ENCODE data around the gene GFRA4.

GFRA4 gene

DNA sequence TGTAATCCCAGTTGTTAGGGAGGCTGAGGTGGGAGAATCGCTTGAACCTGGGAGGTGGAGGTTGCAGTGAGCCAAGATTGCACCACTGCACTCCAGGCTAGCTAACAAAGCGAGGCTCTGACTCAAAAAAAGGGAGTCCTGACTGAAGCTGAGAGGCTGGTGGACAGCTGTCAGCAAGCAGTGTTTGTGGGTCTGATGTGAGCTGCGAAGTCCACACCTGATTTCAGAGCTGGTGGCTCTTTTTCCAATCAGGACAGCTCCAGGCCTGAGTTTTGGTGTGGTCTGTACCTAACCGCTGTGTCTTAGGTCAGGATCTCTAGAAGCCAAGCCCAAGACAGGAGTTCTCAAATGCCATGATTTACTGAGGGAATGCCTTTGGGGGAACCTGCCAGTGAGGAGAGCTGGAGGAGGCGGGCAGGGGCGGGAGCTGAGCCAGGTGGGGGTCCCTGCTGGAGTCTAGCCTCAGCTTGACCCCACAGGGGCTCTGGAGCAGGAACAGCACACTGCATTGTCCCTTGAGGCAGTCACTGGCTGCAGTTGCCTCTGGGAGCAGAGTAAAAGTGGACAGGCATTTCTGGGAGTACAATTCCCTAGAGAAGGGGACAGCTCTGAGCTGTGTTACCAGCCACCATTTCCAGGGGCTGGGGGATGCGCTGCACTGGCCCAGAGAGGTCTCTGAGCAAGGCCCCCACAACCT lies 5.0 kb downstream of the GFRA4 start:
- FAIRE-seq (no peak), DNase-seq (ENCODE audit: insufficient read length, low spot score) (no peak)

DNA sequence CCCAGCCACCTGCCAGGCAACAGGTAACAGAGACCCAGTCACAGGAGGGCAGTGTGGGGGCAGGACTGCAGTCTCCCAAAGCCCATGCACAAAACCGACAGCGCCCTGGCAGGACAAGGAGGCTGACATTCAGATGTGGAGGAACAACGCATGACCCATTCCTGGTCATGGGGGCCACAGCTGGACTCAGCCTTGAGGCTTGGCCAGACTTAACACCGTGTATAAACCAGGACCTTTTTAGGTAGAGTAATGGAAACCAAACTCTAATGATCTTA lies 8.1 kb downstream of the GFRA4 start:
- DNase-seq (ENCODE audit: insufficient read length, low spot score): no peak
- FAIRE-seq: no peak

DNA sequence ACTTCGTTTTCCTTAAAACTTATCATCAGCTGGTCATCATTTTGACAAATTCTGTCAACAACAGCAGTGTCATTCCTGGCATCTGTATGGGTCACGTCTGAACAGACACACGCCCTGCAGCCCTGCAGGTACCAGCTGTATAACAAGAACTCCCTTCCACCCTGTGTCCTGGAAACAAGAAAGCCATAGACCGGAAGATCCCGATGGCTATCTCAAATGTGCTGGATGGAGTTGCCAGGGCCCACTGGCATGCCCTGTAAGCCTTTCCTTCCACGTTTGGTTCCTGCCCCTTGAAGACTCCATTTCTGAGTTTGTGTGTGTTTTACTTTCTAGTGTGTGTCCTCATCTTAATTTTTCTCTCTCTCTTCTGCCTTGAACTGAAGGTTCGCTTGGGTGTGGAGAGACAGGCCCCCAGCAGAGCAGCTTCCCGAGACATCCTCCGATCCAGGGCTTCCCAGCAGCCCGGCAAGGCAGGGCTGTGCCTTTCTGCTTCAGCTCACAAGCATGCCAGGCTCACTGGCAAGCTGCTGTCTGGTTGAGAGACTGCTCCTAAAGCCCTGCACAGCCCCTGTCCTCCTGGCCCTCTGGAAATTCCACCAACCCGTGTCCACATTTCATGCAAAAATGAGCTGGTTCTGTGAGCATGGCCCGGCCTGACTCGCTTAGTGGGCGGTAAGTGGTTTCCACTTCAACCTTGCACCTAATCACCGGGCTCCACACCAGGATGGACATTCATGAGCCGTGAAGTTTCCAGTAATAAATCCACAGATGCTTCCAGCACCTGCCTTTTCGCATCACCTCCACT lies 8.7 kb downstream of the GFRA4 start:
- FAIRE-seq: no peak
- no peak for DNase-seq (ENCODE audit: insufficient read length, low spot score)

DNA sequence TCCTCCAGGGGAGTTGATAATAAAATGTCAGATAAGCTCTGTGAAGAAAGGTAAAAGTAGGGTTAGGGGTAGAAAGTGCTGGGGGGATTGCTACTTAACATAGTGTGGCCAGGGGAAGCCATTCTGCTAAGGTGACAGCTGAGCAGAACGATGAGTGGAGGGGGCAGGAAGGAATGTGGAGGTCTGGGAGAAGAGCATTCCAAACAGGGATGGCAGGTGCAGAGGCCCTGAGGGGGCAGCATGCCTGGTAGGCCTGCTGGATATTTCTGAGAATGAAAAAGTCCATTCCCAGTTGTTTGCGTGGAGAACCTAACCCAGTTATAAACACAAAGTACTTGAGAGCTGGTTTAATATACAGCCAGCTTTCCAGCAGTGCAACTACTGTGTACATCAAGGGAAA lies 9.3 kb downstream of the GFRA4 start:
- FAIRE-seq: no peak

DNA sequence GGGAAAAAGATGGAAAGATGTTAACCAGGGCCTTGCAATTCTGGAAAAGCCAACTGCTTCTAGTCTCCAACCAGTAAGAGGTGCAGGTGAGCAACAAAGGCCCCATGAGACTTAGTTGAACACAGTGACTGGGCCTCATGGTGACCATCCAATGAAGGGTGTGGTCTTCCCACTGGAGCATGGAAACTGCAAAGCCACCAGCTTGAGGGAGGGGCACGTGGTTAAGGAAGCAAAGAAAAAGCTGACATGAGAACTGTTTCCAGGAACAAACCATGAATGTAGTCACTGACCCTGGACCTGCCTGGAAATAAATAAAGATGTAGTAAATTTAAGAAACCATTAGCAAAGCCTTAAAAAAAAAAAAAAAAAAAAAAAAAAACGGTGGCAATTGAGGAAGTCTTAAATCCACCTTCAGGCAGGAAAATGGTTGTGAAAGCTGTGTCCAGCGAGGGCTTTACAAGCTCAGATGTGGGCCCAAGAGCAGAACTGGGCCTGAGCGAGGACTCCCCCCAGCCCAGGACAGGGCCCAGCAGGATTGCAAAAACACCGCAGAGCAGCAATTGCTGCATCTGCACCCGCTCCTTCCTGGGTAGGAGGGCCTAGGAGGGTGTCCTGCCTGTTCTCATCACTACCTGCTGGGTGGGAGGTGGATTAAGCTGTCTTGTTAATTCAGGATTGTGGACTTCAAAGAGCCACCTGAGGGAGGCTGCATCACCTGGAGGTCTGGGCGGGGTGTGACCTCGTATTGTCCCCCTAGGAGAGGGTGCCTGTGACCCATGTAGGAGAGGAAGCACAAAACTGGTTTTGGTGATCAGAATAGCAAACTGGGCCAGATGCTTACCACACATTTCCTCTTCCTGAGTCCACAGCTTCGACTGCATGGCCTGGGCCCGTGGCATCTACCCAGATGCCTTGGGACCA lies 10.3 kb downstream of the GFRA4 start:
- FAIRE-seq (no peak), DNase-seq (ENCODE audit: insufficient read length, low spot score) (no peak)

More for the DNA sequence above, 9.3 kb downstream of the GFRA4 start:
- no peak for DNase-seq (ENCODE audit: insufficient read length, low spot score)

DNA sequence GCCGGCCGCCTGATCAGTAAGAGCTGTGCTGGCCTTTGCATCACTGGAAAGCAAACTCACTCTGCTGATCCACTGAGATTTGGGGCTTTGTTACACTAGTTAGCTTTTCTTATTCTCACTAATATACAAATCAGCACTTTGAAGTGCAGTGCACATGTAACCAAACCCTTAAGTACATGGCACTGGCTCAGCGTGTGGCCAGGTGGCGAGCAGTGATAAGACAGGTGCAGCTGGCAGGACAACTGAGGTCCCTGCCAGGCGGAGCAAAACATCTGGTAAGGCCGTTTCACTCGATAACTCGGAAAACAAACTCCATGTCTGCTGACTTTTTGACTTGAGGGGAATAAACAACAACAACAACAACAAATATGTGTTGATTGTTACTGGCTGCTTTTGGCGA lies 11.0 kb downstream of the GFRA4 start:
- no peak for DNase-seq (ENCODE audit: insufficient read length, low spot score)
- FAIRE-seq: no peak

DNA sequence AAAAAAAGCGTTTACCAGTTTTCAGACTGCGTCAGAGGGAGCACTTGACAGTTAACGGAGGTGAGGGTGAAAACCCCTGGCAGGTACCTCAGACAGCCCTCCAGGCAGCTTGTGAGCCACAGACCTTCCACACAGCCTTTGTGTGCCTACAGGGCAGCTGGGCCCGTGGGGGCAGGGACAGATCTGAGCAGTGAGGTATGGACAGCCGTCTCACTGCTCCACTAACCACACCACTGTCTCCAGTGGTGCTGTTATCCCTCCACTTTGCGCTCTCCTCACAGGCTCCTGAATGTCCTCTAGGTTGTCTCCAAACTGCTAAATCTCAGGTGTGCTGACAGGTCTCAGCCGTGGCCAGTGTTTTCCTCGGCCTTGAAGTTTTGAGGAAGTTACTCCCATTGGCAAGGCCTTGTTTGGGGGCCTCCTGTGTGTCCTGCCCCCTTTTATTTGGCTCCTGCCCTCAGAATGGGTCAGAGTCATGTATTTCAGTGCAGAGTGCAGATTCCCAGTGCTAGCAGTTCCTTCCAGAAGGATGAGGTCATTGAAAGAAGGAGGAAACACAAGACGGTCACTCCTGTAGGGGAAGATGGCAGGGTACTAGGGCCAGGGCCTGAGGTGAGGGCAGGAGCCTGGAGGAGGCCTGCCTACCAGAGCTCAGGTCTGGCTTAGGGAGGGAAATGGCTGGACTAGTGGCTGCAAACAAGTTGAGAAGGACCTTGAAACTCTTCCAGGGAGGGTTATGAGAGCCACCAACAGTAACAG lies 11.8 kb downstream of the GFRA4 start:
- DNase-seq (ENCODE audit: insufficient read length, low spot score) (no peak), FAIRE-seq (no peak)

DNA sequence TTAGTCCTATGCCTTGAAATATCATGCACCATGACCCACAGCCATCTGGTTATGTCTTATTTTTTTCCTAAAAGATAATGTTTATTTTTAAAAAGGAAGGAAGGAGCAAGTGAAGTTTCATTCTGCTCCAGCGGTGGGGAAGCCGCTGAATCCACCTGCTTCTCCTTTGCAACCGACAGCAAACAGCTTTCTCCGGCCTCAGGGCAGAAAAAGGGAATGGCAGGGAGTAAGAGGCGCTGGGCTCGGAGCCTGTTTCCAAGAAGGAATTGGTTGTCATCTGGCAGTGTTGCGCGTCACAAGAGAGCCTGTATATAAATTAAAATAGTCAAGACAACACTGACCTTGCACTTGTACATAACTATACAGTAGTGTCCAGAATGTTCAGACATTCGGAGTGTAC lies 14.2 kb downstream of the GFRA4 start:
- FAIRE-seq (no peak), DNase-seq (ENCODE audit: insufficient read length, low spot score) (no peak)

DNA sequence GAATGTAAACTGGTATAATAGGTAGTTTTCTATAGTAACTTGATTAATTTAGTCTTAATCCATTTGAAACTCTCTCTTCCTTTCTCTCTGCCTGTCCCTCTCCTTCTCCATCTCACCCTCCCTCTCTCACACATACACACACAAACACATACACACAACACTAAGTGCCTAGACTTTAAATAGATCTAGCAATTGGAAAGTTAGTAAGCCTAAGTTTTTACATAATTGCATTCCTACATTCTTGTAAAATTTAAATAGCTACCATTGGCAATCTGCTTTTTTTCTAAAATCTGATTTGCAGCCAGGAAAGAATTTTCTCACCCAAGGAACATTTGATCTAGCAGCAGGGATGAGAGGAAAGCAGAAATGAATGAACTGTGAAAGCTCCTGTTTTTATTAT lies 15.7 kb downstream of the GFRA4 start:
- FAIRE-seq (no peak), DNase-seq (ENCODE audit: insufficient read length, low spot score) (no peak)

DNA sequence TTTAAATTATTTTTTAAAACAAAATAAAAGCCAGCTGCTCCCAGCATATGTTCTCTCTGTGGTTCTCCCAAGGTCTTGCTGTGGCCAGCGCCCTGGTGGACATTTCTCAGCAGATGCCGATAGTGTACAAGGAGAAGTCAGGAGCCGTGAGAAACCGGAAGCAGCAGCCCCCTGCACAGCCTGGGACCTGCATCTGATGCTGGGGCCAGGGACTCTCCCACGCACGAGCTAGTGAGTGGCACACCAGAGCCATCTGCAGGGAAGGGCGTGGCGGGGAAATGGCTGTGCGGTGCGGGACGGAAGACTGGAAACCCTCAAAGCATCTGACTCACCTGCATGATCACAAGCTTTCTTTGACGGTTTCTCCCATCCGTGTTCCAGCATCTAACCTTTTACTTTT lies 16.5 kb downstream of the GFRA4 start:
- FAIRE-seq: no peak
- DNase-seq (ENCODE audit: insufficient read length, low spot score): no peak

DNA sequence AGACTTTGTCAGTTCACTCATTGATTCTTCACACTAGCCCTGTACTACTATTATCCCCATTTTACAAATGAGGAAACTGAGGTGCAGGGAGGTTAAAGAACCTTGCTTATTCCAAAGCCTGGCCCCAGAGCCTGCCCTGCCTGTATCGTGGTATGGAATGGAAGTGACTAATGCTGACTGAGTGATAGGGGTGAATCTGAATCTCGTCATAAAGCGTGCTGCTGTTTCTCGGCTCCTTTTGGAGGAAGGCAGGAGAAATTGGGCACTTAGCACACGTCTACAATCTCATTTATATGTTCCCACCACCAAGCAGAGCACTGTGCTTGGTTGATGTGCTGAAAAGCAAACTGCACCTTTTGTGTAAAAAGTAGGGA lies 17.1 kb downstream of the GFRA4 start:
- no peak for DNase-seq (ENCODE audit: insufficient read length, low spot score)
- FAIRE-seq: no peak

DNA sequence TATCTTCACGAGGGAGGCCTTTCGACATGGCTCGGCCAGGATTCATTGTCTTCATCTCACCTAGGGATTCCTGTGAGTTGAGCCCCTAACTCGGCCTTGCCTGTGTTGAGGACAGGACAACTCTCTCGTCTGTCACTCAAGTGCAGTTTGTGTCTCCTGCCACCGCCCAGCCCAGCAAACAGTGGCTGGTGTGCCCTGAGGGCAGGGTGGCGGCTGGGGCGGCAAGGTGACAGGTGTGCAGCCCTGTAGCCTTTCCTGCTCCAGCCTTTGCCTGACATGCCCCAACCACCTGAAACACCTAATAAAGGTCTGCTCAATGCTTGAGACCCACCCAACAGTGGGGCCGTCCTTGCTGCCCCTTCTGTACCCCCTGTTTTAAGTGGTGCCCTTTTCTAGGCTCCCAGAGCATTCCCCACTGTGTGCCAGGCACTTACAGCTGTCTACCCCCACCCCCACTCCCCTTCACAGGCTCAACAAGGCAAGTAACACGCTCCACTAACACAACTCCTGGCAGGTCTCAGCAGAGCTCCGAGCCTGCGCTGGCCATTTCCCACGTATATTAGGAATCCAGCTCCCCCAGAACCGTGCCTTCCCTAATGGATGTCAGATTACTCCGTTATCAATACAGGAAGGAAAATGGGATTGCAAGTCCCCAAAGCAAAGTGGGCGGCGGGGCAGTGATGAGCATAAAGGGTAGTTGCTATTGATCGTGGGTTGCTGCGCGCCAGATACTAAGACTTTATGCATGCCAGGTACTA lies 17.7 kb downstream of the GFRA4 start:
- no peak for FAIRE-seq
- no peak for DNase-seq (ENCODE audit: insufficient read length, low spot score)

DNA sequence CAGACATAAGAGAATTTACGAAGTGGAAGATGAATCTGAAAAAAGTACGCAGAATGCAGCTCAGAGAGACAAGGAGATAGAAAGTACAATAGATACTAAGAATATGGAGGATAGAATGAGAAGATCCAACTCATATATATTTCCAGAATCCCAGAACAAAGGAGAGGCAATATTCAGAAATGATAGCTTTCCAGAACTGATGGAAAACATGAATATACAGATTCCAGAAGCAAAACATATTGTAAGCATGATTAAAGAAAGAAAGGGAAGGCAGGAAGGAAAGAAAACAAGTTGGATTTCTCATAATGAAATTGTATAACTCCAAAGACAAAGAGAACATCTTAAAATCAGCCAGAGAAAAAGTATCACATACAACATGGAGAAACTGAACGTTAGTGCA lies 22.9 kb downstream of the GFRA4 start:
- FAIRE-seq (no peak), DNase-seq (ENCODE audit: insufficient read length, low spot score) (no peak)

DNA sequence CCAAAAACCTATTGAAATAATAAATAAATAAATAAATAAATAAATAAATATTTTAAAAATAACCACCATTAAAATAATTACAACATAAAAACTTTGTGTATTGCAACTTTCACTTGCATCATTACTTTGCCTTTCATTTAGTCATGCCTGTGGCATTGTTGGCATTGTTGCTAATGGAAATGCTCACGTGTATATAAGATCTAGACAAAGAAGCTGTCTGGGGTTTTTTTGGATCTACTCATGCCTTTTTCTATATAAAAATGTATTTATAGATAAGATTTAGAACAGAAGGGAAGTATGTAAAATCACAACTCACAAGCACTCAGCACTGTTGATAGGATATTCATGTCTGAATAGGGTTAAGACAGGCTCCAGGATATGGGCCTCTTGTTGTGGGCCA lies 27.9 kb downstream of the GFRA4 start:
- no peak for FAIRE-seq
- DNase-seq (ENCODE audit: insufficient read length, low spot score): no peak

DNA sequence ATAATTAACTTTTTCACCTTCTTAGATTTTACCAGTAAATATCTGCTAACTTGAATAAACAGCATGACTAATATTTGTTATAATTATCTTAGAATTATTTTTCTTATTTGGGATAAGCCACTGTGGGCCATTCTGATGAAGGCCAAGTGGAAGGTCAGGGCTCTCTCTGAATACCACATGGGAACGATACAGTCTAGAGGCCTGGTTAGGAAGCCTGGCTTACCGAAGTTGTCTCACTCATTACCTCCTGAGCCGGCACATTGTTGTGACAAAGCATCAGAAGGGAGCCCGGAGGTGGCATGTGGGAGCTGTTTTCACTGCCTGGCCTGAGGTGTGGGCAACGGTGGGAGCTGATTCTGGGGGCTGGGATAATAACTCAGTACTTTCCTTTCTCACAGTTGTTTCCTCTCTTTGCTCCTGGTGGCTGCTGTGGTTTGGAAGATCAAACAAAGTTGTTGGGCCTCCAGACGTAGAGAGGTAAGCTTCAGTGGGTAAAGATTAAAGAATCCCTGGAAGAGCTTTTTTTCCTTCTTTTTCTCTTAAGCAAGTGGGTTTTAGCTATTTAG lies 29.2 kb downstream of the GFRA4 start:
- DNase-seq (ENCODE audit: insufficient read length, low spot score): no peak
- FAIRE-seq: no peak

DNA sequence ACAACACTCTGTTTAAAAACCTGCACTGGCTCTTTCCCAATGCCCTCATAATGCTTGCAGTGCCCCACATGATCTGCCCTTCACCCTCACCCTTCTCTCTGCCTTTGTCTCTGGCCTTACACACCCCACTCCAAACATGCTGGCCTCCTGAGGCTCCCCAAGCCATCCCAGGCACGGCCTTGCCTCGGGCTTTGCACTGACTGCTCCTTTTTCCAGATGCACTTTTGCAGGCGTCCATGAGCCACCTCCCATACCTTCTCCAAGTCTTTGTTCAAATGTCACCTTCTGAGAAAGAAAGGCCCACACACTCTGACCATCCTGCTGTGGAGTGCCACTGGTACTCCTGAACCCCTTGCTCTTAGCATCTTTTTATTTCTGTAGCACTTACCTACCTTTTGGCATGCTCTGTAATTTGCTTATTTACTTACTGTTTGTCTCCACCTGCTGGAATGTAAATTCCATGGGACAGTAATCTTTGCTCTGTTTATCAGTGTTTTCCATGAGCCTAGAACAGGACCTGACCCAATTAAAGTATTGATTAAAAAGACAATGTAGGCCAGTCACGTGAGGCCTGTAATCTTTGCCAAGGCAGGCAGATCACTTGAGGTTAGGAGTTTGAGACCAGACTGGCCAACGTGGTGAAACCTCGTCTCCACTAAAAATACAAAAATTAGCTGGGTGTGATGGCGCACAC lies 30.7 kb downstream of the GFRA4 start:
- DNase-seq (ENCODE audit: insufficient read length, low spot score): no peak
- FAIRE-seq: no peak

DNA sequence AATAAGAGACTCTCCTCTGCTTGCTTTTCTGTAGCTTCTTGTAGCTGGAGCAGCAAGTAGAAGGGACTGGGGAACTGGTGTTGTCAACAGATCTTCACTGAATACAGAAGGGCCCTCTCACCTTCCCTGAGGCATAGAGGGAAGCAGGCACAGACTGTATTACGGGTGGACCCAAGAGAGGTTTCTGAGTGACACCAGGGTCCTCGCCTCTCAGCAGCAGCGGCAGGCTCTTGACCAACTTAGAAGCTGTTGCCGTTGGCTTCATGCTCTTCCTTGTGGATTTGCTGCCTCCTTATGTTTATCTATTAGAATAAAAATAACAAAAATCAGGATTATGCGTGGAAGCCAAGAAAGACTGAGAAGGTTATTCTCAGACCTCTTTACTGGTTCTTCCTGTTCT lies 31.7 kb downstream of the GFRA4 start:
- no peak for FAIRE-seq

DNA sequence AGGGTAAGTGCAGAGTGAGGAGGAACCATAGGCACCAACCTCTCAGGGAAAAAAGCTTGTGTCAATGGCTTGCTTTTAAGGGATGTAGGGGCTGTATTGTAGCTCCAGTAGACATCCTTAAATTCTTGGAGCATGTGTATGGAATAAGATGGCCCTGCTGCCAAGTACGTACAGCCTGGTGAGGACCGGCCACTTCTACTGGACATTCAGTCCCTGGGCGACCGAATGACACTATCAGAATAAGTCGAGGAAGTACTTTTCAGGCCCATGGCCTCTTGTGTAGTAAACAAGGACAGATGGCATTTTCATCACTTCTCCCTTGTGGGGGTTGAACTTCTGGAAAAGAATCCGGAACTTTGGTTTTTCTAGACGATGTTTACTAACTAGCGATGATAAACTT lies 32.8 kb downstream of the GFRA4 start:
- DNase-seq (ENCODE audit: insufficient read length, low spot score) (no peak), FAIRE-seq (no peak)

More for the DNA sequence above, 31.7 kb downstream of the GFRA4 start:
- DNase-seq (ENCODE audit: insufficient read length, low spot score): no peak

DNA sequence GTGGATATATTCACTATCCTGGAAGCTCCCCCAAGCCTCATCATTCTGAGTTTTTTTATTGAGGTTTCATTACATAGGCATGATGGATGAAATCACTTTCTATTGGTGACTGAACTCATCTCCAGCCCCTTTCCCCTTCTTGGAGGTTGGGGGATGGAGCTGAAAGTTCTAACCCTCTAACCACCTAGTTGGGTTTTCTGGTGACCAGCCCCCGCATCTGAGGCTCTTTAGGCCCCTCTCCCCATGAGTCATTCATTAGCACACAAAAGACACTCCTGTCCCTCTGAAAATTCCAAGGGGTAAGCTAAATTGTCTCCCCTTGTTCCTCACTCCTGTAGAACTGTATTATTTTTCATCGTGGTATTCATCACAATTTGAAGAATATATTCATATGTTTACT lies 33.3 kb downstream of the GFRA4 start:
- no peak for FAIRE-seq
- DNase-seq (ENCODE audit: insufficient read length, low spot score): no peak

All from GM19239 (cell line).